ENCODE results near the gene BRD9. TPM values are rescaled to one million over a fixed set of nuclear protein-coding genes. Genes with fewer than 3 reads are reported as not detected.

BRD9 gene
- total RNA-seq, 6 experiments from 2014 or later, result 10.7 to 16.7 (median 13.8) TPM

GRCh38 chr5:887947-888637 is 4.5 kb downstream of the BRD9 start:
- DNase-seq (peak in 1 of 3 donors; percentile 36), ATAC-seq (no peak)
- 88% methylated on average over 5 of the region's 14 CpGs for whole genome bisulfite sequencing (ENCODE audit: insufficient coverage, low coverage, low lambda C conversion rate, missing lambda C conversion rate)
- intact Hi-C loops (cut with DNase I), result no loop called here
- TF ChIP-seq CTCF (IDR thresholded peaks at IDR 0.05) (no peak), POLR2A (IDR thresholded peaks at IDR 0.05) (no peak)
- no peaks in the 10 kb centered on the region for H3K9me3 ChIP-seq
- H3K4me1 ChIP-seq, result peaks cover 0 to 7% (median 0%) of the 10 kb centered on the region in 4 donors
- H3K27ac ChIP-seq, result no peak overlapping the region
- no peaks in the 10 kb centered on the region for H3K27me3 ChIP-seq
- no peak overlapping the region for H3K4me3 ChIP-seq
- peaks cover 13 to 67% (median 37%) of the 10 kb centered on the region in 4 donors for H3K36me3 ChIP-seq

GRCh38 chr5:886716-887325 is 5.8 kb downstream of the BRD9 start:
- Histone ChIP-seq H3K27ac (no peak overlapping the region), H3K9me3 (no peaks in the 10 kb centered on the region), H3K4me1 (peaks cover 0 to 5% (median 0%) of the 10 kb centered on the region in 4 donors), H3K27me3 (no peaks in the 10 kb centered on the region), H3K36me3 (peaks cover 13 to 71% (median 40%) of the 10 kb centered on the region in 4 donors), H3K4me3 (no peak overlapping the region)
- DNase-seq, result peak in 1 of 3 donors; percentile 41
- ATAC-seq, result no peak
- intact Hi-C loops (cut with DNase I), result no loop called here
- WGBS (ENCODE audit: insufficient coverage, low coverage, low lambda C conversion rate, missing lambda C conversion rate), result 81% methylated on average over 5 of the region's 26 CpGs
- no peak for TF ChIP-seq CTCF (IDR thresholded peaks at IDR 0.05)
- no peak for TF ChIP-seq POLR2A (IDR thresholded peaks at IDR 0.05)

GRCh38 chr5:886036-886435 is 6.6 kb downstream of the BRD9 start:
- ATAC-seq, result no peak
- no peaks in the 10 kb centered on the region for H3K27me3 ChIP-seq
- TF ChIP-seq POLR2A (IDR thresholded peaks at IDR 0.05) (no peak), CTCF (IDR thresholded peaks at IDR 0.05) (no peak)
- 100% methylated on average over 2 of the region's 13 CpGs for WGBS (ENCODE audit: insufficient coverage, low coverage, low lambda C conversion rate, missing lambda C conversion rate)
- peak in 1 of 3 donors; percentile 37 for DNase-seq
- H3K4me1 ChIP-seq, result no peaks in the 10 kb centered on the region
- H3K27ac ChIP-seq, result no peak overlapping the region
- H3K36me3 ChIP-seq, result peaks cover 13 to 79% (median 43%) of the 10 kb centered on the region in 4 donors
- no peaks in the 10 kb centered on the region for H3K9me3 ChIP-seq
- intact Hi-C loops (cut with DNase I), result no loop called here
- no peak overlapping the region for H3K4me3 ChIP-seq

- DNase-seq (peak in 1 of 3 donors; percentile 48), ATAC-seq (peak in 2 of 4 donors; percentile 17 to 28)
- intact Hi-C loops (cut with DNase I), result no loop called here
- no peak for TF ChIP-seq POLR2A (IDR thresholded peaks at IDR 0.05)
- TF ChIP-seq CTCF (IDR thresholded peaks at IDR 0.05), result no peak
- Histone ChIP-seq H3K9me3 (no peaks in the 10 kb centered on the region), H3K27me3 (no peaks in the 10 kb centered on the region), H3K27ac (no peak overlapping the region), H3K4me1 (no peaks in the 10 kb centered on the region), H3K36me3 (peaks cover 13 to 83% (median 43%) of the 10 kb centered on the region in 4 donors), H3K4me3 (no peak overlapping the region)
- 88% methylated on average over 9 of the region's 13 CpGs for WGBS (ENCODE audit: insufficient coverage, low coverage, low lambda C conversion rate, missing lambda C conversion rate)
Observed at GRCh38 chr5:885529-885928, 7.1 kb downstream of the BRD9 start.

Data from right lobe of liver (tissue), 6 donors.